Natural killer cell (primary cell): ENCODE data around the gene C16orf46. TPM values are rescaled to one million over a fixed set of nuclear protein-coding genes. Genes with fewer than 3 reads are reported as not detected.

Experiments
- ATAC-seq, 3 donors: fragments of 150-1000 bp in 2 of 3; fragments of 200-7000 bp in 1 of 3; cut with Tn5 transposase; 1 replicate in 1 of 3; 2 replicates in 2 of 3; pipeline ENCODE4 v1.10.0; 2021; ENCODE audit warnings: mild to moderate bottlenecking in 2 of 3, moderate library complexity in 2 of 3
- DNase-seq, 2 donors: peaks; one replicate each; pipeline versions ENCODE4 v3.0.0 to v3.0.0-alpha.2; 2013 to 2021; ENCODE audit warnings: mixed read lengths in 1 of 2
- H3K27ac ChIP-seq: one replicate; pipeline ENCODE4 v1.5.1; 2013; ENCODE audit warnings: mild to moderate bottlenecking, low read length
- H3K27me3 ChIP-seq: one replicate; pipeline ENCODE4 v1.6.1; 2013; ENCODE audit warnings: low read length; ENCODE audit not compliant: control insufficient read depth, insufficient read depth
- H3K36me3 ChIP-seq: one replicate; pipeline ENCODE4 v1.6.1; 2013; ENCODE audit warnings: low read length; ENCODE audit not compliant: control insufficient read depth, insufficient read depth
- H3K4me1 ChIP-seq: one replicate; pipeline ENCODE4 v1.6.1; 2013; ENCODE audit warnings: low read length; ENCODE audit not compliant: control insufficient read depth, insufficient read depth
- H3K4me3 ChIP-seq: one replicate; pipeline ENCODE4 v1.5.1; 2013; ENCODE audit warnings: low read length
- H3K9me3 ChIP-seq: one replicate; pipeline ENCODE4 v1.6.1; 2013; ENCODE audit warnings: low read length; ENCODE audit not compliant: control insufficient read depth, insufficient read depth
- H3K27ac Mint-ChIP-seq, 2 donors: one replicate each; pipeline ENCODE4 v1.8.0; 2022; ENCODE audit warnings: mild to moderate bottlenecking in 2 of 2, mixed read lengths in 2 of 2, moderate library complexity in 1 of 2
- H3K27me3 Mint-ChIP-seq, 2 donors: one replicate each; pipeline ENCODE4 v1.8.0; 2022; ENCODE audit warnings: low read depth in 2 of 2, mixed read lengths in 2 of 2
- H3K36me3 Mint-ChIP-seq: one replicate; pipeline ENCODE4 v1.8.0; 2022; ENCODE audit warnings: mixed read lengths
- H3K4me1 Mint-ChIP-seq, 2 donors: one replicate each; pipeline ENCODE4 v1.8.0; 2022; ENCODE audit warnings: mixed read lengths in 2 of 2
- H3K4me3 Mint-ChIP-seq: one replicate; pipeline ENCODE4 v1.8.0; 2022; ENCODE audit warnings: mild to moderate bottlenecking, moderate library complexity, mixed read lengths
- H3K9me3 Mint-ChIP-seq, 2 donors: one replicate each; pipeline ENCODE4 v1.8.0; 2022; ENCODE audit warnings: mixed read lengths in 2 of 2
- WGBS: methylation state at CpG from one replicate; pipeline ENCODE4 v1.1.7; 2013; ENCODE audit warnings: missing lambda C conversion rate; ENCODE audit not compliant: insufficient coverage; 5-methylcytosine and 5-hydroxymethylcytosine counted together
- intact Hi-C: fragments of 100-400 bp; cut with micrococcal nuclease; formaldehyde crosslinking; loops from one replicate; pipeline ENCODE4 v1.14.2; 2022
- total RNA-seq, 4 donors: library from RNA; stranded (reverse); fragments of 120-200 nt in 1 of 4; gene quantifications; one replicate each; pipeline versions ENCODE4 v1.2.3 to v1.2.4, GENCODE V29; 2013 to 2022
- TF ChIP-seq, protein P1 (sequence below): fragments of 200-600 bp; IDR thresholded peaks from one replicate; pipeline ENCODE4 v1.8.0; 2022; ENCODE audit warnings: antibody characterized with exemption

The C16orf46 gene
- total RNA-seq, 3 donors from 2014 or later (not counting 1 experiment from before 2014, with no cell fraction given): not detected

DNA sequence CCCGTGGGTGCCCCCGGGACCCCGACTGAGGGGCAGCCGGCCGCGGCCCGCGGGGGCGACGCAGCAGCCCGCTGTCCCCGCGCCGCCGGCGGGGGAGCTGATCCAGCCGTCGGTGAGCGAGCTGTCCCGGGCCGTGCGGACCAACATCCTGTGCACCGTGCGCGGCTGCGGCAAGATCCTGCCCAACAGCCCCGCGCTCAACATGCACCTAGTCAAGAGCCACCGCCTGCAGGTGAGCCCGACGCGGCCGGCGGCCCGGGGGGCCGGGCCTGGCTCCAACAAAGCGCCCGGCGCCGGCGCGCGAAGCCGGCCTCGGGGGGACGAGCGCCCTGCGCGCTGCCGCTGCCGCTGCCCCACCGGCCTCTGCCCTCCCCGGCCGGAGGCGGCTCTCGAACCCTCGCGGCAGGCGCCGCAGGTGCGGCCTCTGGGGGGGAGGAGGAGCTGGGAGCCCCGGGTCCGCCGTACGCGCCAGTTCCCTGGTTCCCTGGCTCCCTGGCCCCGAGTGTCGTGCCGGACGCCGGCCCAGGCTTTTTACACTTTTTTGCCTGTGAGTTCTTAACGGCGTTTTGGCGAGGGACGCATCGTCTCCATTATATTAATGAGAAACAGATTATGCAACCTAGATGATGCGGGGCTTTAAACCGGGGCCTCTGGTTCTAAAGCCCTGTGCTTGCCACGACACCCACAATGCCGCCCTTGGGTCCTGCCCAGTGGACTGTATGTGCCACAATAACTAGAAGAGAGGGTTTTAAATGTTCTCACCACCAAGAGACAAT is 40.9 kb downstream of the C16orf46 start:
- H3K4me3 ChIP-seq: peak overlapping the region; percentile 38
- Mint-ChIP-seq H3K4me3 (peak overlapping the region; percentile 86), H3K9me3 (no peaks in the 10 kb centered on the region), H3K36me3 (no peaks in the 10 kb centered on the region), H3K27me3 (no peaks in the 10 kb centered on the region), H3K4me1 (peaks cover 24 to 26% of the 10 kb centered on the region in 2 donors), H3K27ac (peak overlapping the region; percentile 45 to 55)
- peaks cover 15% of the 10 kb centered on the region for H3K4me1 ChIP-seq
- DNase-seq (peak in 1 of 2 donors; percentile 70), ATAC-seq (peak; percentile 49 to 66 (median 63))
- TF ChIP-seq, protein P1, sequence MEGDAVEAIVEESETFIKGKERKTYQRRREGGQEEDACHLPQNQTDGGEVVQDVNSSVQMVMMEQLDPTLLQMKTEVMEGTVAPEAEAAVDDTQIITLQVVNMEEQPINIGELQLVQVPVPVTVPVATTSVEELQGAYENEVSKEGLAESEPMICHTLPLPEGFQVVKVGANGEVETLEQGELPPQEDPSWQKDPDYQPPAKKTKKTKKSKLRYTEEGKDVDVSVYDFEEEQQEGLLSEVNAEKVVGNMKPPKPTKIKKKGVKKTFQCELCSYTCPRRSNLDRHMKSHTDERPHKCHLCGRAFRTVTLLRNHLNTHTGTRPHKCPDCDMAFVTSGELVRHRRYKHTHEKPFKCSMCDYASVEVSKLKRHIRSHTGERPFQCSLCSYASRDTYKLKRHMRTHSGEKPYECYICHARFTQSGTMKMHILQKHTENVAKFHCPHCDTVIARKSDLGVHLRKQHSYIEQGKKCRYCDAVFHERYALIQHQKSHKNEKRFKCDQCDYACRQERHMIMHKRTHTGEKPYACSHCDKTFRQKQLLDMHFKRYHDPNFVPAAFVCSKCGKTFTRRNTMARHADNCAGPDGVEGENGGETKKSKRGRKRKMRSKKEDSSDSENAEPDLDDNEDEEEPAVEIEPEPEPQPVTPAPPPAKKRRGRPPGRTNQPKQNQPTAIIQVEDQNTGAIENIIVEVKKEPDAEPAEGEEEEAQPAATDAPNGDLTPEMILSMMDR: no peak
- no peak overlapping the region for H3K27ac ChIP-seq
- under 1% methylated on average over 80 of the region's 80 CpGs for WGBS
- intact Hi-C loops: loop anchor here (1.0 kb wide), 3 partner anchors 32 to 60 kb away; partner anchors contain the start of gene GCSH
- H3K9me3 ChIP-seq: no peaks in the 10 kb centered on the region
- H3K36me3 ChIP-seq: peaks cover under 1% of the 10 kb centered on the region
- no peaks in the 10 kb centered on the region for H3K27me3 ChIP-seq

DNA sequence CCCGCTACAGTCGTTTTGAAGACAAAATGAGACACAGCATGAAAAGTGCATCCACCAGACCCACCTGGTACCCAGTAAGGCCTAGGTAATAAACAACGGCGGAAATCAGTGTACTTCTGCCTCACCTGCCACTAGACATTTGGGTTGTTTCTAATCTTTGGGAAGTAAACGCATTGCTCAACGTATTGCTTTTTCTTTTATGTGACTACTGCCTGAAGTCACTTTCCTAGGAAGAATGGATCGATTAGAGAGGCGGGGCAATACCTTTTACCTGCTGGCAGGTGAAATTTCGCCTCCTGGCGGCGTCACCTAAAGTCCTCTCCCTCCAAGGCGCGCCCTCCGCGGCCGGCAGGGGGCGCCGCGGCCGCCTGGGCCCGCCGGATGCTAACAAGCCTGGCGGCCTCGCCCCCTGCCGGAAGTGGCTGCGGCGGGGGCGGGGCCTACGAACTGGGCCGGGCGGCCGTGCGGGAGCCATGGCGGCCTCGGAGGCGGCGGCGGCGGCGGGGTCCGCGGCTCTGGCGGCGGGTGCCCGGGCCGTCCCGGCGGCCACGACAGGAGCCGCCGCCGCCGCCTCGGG is 41.6 kb downstream of the C16orf46 start, which contains the start of gene ATMIN:
ATMIN (plus strand) TSS at position 445 of the 577 bp plus-strand sequence; CDS start at position 474, 29 bp downstream.
- H3K9me3 Mint-ChIP-seq: no peaks in the 10 kb centered on the region

DNA sequence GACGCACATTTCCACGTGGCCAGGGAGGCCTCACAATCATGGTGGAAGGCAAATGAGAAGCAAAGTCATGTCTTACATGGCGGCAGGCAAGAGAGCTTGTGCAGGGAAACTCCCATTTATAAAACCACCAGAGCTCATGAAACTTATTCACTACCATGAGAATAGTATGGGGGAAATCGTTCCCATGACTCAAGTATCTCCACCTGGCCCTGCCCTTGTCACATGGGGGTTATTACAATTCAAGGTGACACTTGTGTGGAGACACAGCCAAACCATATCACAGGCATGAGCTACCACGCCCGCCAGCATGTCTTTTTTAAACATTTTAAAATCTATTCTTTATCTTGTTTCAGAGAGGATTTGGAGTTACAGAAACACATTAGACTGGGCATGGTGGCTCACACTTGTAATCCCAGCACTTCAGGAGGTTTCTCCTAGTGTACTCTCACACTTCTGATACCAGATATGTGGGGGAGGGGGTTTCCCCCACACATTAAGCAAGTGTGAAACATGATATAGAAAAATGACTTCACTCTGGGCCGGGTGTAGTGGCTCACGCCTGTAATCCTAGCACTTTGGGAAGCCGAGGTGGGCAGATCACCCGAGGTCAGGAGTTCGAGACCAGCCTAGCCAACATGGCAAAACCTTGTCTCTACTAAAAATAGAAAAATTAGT is 47.0 kb downstream of the C16orf46 start:
- Mint-ChIP-seq H3K27me3 (no peaks in the 10 kb centered on the region), H3K36me3 (no peaks in the 10 kb centered on the region), H3K4me1 (no peaks in the 10 kb centered on the region), H3K4me3 (no peak overlapping the region), H3K9me3 (no peaks in the 10 kb centered on the region), H3K27ac (no peak overlapping the region)
- intact Hi-C loops: no loop called here
- no peaks in the 10 kb centered on the region for H3K4me1 ChIP-seq
- DNase-seq (no peak), ATAC-seq (no peak)
- 91% methylated on average over 9 of the region's 11 CpGs for WGBS
- no peaks in the 10 kb centered on the region for H3K27me3 ChIP-seq
- no peaks in the 10 kb centered on the region for H3K9me3 ChIP-seq
- TF ChIP-seq, protein P1: no peak
- H3K27ac ChIP-seq: no peak overlapping the region
- no peaks in the 10 kb centered on the region for H3K36me3 ChIP-seq
- H3K4me3 ChIP-seq: no peak overlapping the region

More for the DNA sequence above, 41.6 kb downstream of the C16orf46 start, which contains the start of gene ATMIN:
- 6% methylated on average over 54 of the region's 54 CpGs for WGBS
- Histone ChIP-seq H3K36me3 (no peaks in the 10 kb centered on the region), H3K9me3 (no peaks in the 10 kb centered on the region), H3K4me1 (peaks cover 15% of the 10 kb centered on the region), H3K27ac (no peak within 1 kb of the TSS), H3K27me3 (no peaks in the 10 kb centered on the region), H3K4me3 (peak within 1 kb of the TSS; percentile 38)
- peak; percentile 89 to 95 for DNase-seq
- H3K27ac Mint-ChIP-seq: peak within 1 kb of the TSS; percentile 45 to 55
- H3K36me3 Mint-ChIP-seq: no peaks in the 10 kb centered on the region
- intact Hi-C loops: loop anchor here (1.0 kb wide), 2 partner anchors 31 to 61 kb away; partner anchors contain the start of gene GCSH
- TF ChIP-seq, protein P1: peak; percentile 98
- H3K27me3 Mint-ChIP-seq: no peaks in the 10 kb centered on the region
- H3K4me3 Mint-ChIP-seq: peak within 1 kb of the TSS; percentile 86
- peak; percentile 98 for ATAC-seq
- H3K4me1 Mint-ChIP-seq: peaks cover 24 to 26% of the 10 kb centered on the region in 2 donors
